Measurements from ENCODE around the gene CBX4.

DNA sequence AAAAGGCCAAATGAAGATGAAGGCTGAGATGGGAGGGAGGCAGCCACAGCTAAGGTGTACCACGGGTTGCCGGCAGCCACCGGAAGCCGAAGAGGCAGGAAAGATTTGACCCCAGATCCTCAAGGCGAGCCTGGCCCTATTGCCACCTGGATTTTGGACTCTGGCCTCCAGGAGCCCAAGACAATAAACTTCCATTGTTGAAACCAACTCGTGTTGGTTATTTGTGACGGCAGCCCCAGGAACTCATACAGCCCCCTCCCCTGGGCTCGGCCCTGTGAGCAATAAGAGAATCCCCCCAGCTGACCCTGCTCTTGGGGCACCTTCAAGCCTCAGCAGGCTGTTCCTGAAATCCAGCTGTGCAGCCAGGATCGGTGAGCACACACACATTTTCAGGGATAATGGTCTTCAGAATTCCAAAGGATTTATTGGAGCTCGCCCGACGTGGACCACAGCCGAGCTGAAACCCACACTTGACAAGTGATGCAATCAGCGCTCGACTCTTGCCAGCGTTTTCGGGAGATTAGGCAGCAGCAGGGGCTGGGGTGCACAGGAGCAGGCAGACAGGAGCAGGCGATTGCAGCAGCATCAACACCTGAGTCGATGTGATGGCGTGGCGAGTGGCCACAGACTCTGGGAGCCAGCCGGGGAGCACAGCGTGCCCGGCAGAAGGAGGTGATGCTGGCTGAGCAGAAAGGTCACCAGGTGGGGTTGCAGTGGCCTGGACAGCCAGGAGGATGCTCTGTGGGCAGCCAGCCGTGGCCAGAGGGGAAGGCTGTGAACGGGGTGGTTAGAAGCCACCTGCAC lies 22.4 kb upstream of the CBX4 start:
- TF ChIP-seq POLR2A (IDR thresholded peaks at IDR 0.05; ENCODE audit: low read depth, low read length) (no peak), TAF1 (IDR thresholded peaks at IDR 0.05; ENCODE audit: low read depth, low read length) (no peak)

Data from GM12891 (cell line).